ENCODE results near the gene FHIT. TPM values are rescaled to one million over a fixed set of nuclear protein-coding genes. Genes with fewer than 3 reads are reported as not detected.

Gene FHIT
- total and polyA plus RNA-seq, 7 donors: 0.98 to 10.4 (median 4.0) TPM

- H3K4me1 ChIP-seq: no peaks in the 10 kb centered on the region
- ATAC-seq: no peak
- 69 to 80% (median 70%) methylated on average over 4 of the region's 4 CpGs for WGBS, 3 donors
Observed at GRCh38 chr3:60313231-60313798, 937.9 kb downstream of the FHIT start.

GRCh38 chr3:60309539-60310268, 941.5 kb downstream of the FHIT start:
- H3K27me3 ChIP-seq (ENCODE audit: insufficient read depth in 3 of 3, low read length in 2 of 3): no peaks in the 10 kb centered on the region
- no peaks in the 10 kb centered on the region for H3K36me3 ChIP-seq (ENCODE audit: insufficient read depth in 1 of 2, low read depth in 1 of 2)
- no peak for ATAC-seq
- no peak for TF ChIP-seq CTCF (IDR thresholded peaks at IDR 0.05)
- H3K9me3 ChIP-seq: no peaks in the 10 kb centered on the region
- WGBS, 3 donors: 73 to 79% (median 75%) methylated on average over 6 of the region's 6 CpGs
- intact Hi-C loops (cut with DNase I): no loop called here
- no peak for DNase-seq
- H3K4me3 ChIP-seq: no peak overlapping the region
- H3K4me1 ChIP-seq: no peaks in the 10 kb centered on the region
- H3K27ac ChIP-seq: no peak overlapping the region

More at GRCh38 chr3:60313231-60313798, 937.9 kb downstream of the FHIT start:
- Histone ChIP-seq H3K9me3 (no peaks in the 10 kb centered on the region), H3K4me3 (no peak overlapping the region), H3K36me3 (ENCODE audit: insufficient read depth in 1 of 2, low read depth in 1 of 2) (no peaks in the 10 kb centered on the region), H3K27me3 (ENCODE audit: insufficient read depth in 3 of 3, low read length in 2 of 3) (no peaks in the 10 kb centered on the region), H3K27ac (no peak overlapping the region)
- no peak for DNase-seq
- TF ChIP-seq CTCF (IDR thresholded peaks at IDR 0.05): no peak
- intact Hi-C loops (cut with DNase I): no loop called here

- H3K4me1 ChIP-seq: no peaks in the 10 kb centered on the region
- ATAC-seq (no peak), DNase-seq (no peak)
- intact Hi-C loops (cut with DNase I): no loop called here
- 77 to 81% (median 79%) methylated on average over 3 of the region's 3 CpGs for WGBS, 3 donors
- TF ChIP-seq CTCF (IDR thresholded peaks at IDR 0.05): no peak
- H3K36me3 ChIP-seq (ENCODE audit: insufficient read depth in 1 of 2, low read depth in 1 of 2): no peaks in the 10 kb centered on the region
- no peak overlapping the region for H3K27ac ChIP-seq
- no peaks in the 10 kb centered on the region for H3K9me3 ChIP-seq
- no peaks in the 10 kb centered on the region for H3K27me3 ChIP-seq (ENCODE audit: insufficient read depth in 3 of 3, low read length in 2 of 3)
- H3K4me3 ChIP-seq: no peak overlapping the region
Observed at GRCh38 chr3:60308808-60309207, 942.4 kb downstream of the FHIT start.

- DNase-seq: no peak
- Histone ChIP-seq H3K36me3 (ENCODE audit: insufficient read depth in 1 of 2, low read depth in 1 of 2) (no peaks in the 10 kb centered on the region), H3K4me3 (no peak overlapping the region), H3K27ac (no peak overlapping the region), H3K4me1 (no peaks in the 10 kb centered on the region), H3K9me3 (no peaks in the 10 kb centered on the region), H3K27me3 (ENCODE audit: insufficient read depth in 3 of 3, low read length in 2 of 3) (no peaks in the 10 kb centered on the region)
- intact Hi-C loops (cut with DNase I): no loop called here
- no peak for TF ChIP-seq CTCF (IDR thresholded peaks at IDR 0.05)
- ATAC-seq: no peak
- 92 to 96% (median 95%) methylated on average over 5 of the region's 5 CpGs for WGBS, 3 donors
Observed at GRCh38 chr3:60307562-60308199, 943.6 kb downstream of the FHIT start.

All from psoas muscle (tissue), 8 donors.